ENCODE data around the gene NAV3. TPM values are rescaled to one million over a fixed set of nuclear protein-coding genes. Genes with fewer than 3 reads are reported as not detected.

NAV3 gene
- total and polyA plus RNA-seq, 2 experiments from 2014 or later = 4.0 to 12.0 TPM

- Mint-ChIP-seq H3K27ac (no peak overlapping the region), H3K9me3 (peaks cover under 1% of the 10 kb centered on the region; the same call in 2 of the 3 replicates), H3K4me1 (peaks cover 5% of the 10 kb centered on the region; the same call in 2 of the 3 replicates), H3K36me3 (ENCODE audit: low read depth) (no peaks in the 10 kb centered on the region; the same call in 2 of the 3 replicates), H3K4me3 (no peak overlapping the region), H3K27me3 (ENCODE audit: insufficient read depth, low read depth, poor library complexity) (no peaks in the 10 kb centered on the region)
- H4K20me1 ChIP-seq (replicated peaks; ENCODE audit: insufficient read depth) = no peaks in the 10 kb centered on the region
- no peaks in the 10 kb centered on the region for H3K27me3 ChIP-seq (ENCODE audit: insufficient read depth)
- H3K4me2 ChIP-seq = no peak overlapping the region
- H3F3A ChIP-seq (replicated peaks; ENCODE audit: low read depth) = no peaks in the 10 kb centered on the region
- TF ChIP-seq EZH2phosphoT487 (IDR thresholded peaks at IDR 0.05; ENCODE audit: unreplicated experiment) (no peak), CREB1 (CRISPR knock-in tag; IDR thresholded peaks at IDR 0.05; ENCODE audit: low read depth) (no peak), NANOG (IDR thresholded peaks at IDR 0.05; ENCODE audit: borderline replicate concordance) (no peak), STAT1 (IDR thresholded peaks at IDR 0.05; ENCODE audit: unreplicated experiment) (no peak), JUNB (IDR thresholded peaks at IDR 0.05; ENCODE audit: unreplicated experiment) (no peak)
- no peaks in the 10 kb centered on the region for H3K79me2 ChIP-seq (replicated peaks; ENCODE audit: insufficient read depth)
- 0 out of 2 replicates have a peak, but pooled peaks cover 5% of the 10 kb centered on the region for H3K9me2 ChIP-seq (ENCODE audit: insufficient read depth)
- no peak overlapping the region for H2AFZ ChIP-seq
- no peak overlapping the region for H3K4me3 ChIP-seq
- no peak for ATAC-seq
- no peaks in the 10 kb centered on the region for H3K4me1 ChIP-seq (ENCODE audit: insufficient read depth)
- H3K36me3 ChIP-seq (ENCODE audit: insufficient read depth) = 0 out of 2 replicates have a peak, but pooled peaks cover 3% of the 10 kb centered on the region
- H3K27ac ChIP-seq (ENCODE audit: low read depth) = no peak overlapping the region
- DNase-seq (ENCODE audit: low spot score) = no peak
Measured at GRCh38 chr12:78119351-78119918, 288.7 kb downstream of the NAV3 start.

GRCh38 chr12:78120306-78120705 lies 289.6 kb downstream of the NAV3 start:
- H3K36me3 Mint-ChIP-seq (ENCODE audit: low read depth) = no peaks in the 10 kb centered on the region
- Histone ChIP-seq H3K4me2 (no peak overlapping the region), H3K4me3 (no peak overlapping the region), H3F3A (replicated peaks; ENCODE audit: low read depth) (no peaks in the 10 kb centered on the region), H3K36me3 (ENCODE audit: insufficient read depth) (no peaks in the 10 kb centered on the region), H3K27ac (ENCODE audit: low read depth) (no peak overlapping the region), H3K4me1 (ENCODE audit: insufficient read depth) (no peaks in the 10 kb centered on the region), H2AFZ (no peak overlapping the region), H3K9me2 (ENCODE audit: insufficient read depth) (0 out of 2 replicates have a peak, but pooled peaks cover under 1% of the 10 kb centered on the region), H3K27me3 (ENCODE audit: insufficient read depth) (no peaks in the 10 kb centered on the region), H3K79me2 (replicated peaks; ENCODE audit: insufficient read depth) (no peaks in the 10 kb centered on the region), H4K20me1 (replicated peaks; ENCODE audit: insufficient read depth) (no peaks in the 10 kb centered on the region)
- no peaks in the 10 kb centered on the region for H3K9me3 Mint-ChIP-seq
- no peak for ATAC-seq
- no peaks in the 10 kb centered on the region for H3K27me3 Mint-ChIP-seq (ENCODE audit: insufficient read depth, low read depth, poor library complexity)
- no peak overlapping the region for H3K27ac Mint-ChIP-seq
- H3K4me3 Mint-ChIP-seq = no peak overlapping the region
- no peak for DNase-seq (ENCODE audit: low spot score)
- peaks cover 5% of the 10 kb centered on the region; the same call in 2 of the 3 replicates for H3K4me1 Mint-ChIP-seq
- TF ChIP-seq REST (IDR thresholded peaks at IDR 0.05; ENCODE audit: unreplicated experiment) (no peak), CTCF (conservative IDR thresholded peaks at IDR 0.05; ENCODE audit: low read depth in 2 of 2) (no peak), EZH2 (IDR thresholded peaks at IDR 0.05; ENCODE audit: low read depth, unreplicated experiment) (no peak), ETS1 (IDR thresholded peaks at IDR 0.05) (no peak), POLR2AphosphoS5 (IDR thresholded peaks at IDR 0.05; ENCODE audit: low read depth) (no peak)
